OCI-LY7 (cell line): ENCODE data around the gene NCAPD2. TPM values are rescaled to one million over a fixed set of nuclear protein-coding genes. Genes with fewer than 3 reads are reported as not detected.
A peak's percentile ranks its signal among the peaks of the same experiment; 100 is the strongest.

ENCODE experiments used
- BruUV-seq: library from RNA; stranded (reverse); fragments of 400-500 nt; replicated peaks from 2 replicates; lab custom pipeline; 2021; lab: Mats Ljungman, UMichigan
- CTCF ChIA-PET: fragments of 300-600 bp; sonication (Branson Sonifier 250); formaldehyde crosslinking; loops from one replicate; lab custom pipeline; 2022; ENCODE audit warnings: antibody characterized with exemption; ENCODE audit not compliant: unreplicated experiment; lab: Charles Lee
- POLR2A ChIA-PET: fragments of 300-600 bp; sonication (Branson Sonifier 250); formaldehyde crosslinking; loops from one replicate; lab custom pipeline; 2022; ENCODE audit warnings: antibody characterized with exemption; lab: Charles Lee
- DNase-seq: peaks from one replicate; pipeline ENCODE4 v3.0.0-alpha.2; 2015; ENCODE audit warnings: low spot score
- H2AFZ ChIP-seq: fragments of 200-600 bp; sonication (generic), shearing (Covaris generic); 2 replicates; pipeline ENCODE4 v1.6.1; 2014; ENCODE audit warnings: mild to moderate bottlenecking, antibody characterized with exemption, low read length, moderate library complexity
- H3K27ac ChIP-seq: fragments of 200-600 bp; sonication (generic); 2 replicates; pipeline ENCODE4 v1.5.1; 2014; ENCODE audit warnings: mixed run types, low read depth, mild to moderate bottlenecking, moderate library complexity, low read length, inconsistent platforms; ENCODE audit not compliant: poor library complexity, severe bottlenecking
- H3K36me3 ChIP-seq: fragments of 200-600 bp; sonication (generic); 2 replicates; pipeline ENCODE4 v1.6.1; 2014; ENCODE audit warnings: mild to moderate bottlenecking, antibody characterized with exemption, low read length, moderate library complexity, mixed read lengths; ENCODE audit not compliant: insufficient read depth
- H3K4me1 ChIP-seq: fragments of 200-600 bp; sonication (generic); 2 replicates; pipeline ENCODE4 v1.5.1; 2014; ENCODE audit warnings: mild to moderate bottlenecking, low read length; ENCODE audit not compliant: insufficient read depth, poor library complexity, severe bottlenecking
- H3K4me2 ChIP-seq: fragments of 200-600 bp; sonication (generic); 2 replicates; pipeline ENCODE4 v1.6.1; 2014; ENCODE audit warnings: mild to moderate bottlenecking, low read length
- H3K4me3 ChIP-seq: fragments of 200-600 bp; sonication (generic); 2 replicates; pipeline ENCODE4 v1.5.1; 2014; ENCODE audit warnings: mild to moderate bottlenecking, low read depth, low read length; ENCODE audit not compliant: poor library complexity, severe bottlenecking
- H3K79me2 ChIP-seq: fragments of 200-600 bp; sonication (generic); 2 replicates; pipeline ENCODE4 v1.6.1; 2016; ENCODE audit warnings: low read depth, mild to moderate bottlenecking, low read length, moderate library complexity, mixed read lengths; ENCODE audit not compliant: insufficient read depth
- H3K9me2 ChIP-seq: fragments of 200-600 bp; sonication (generic); 2 replicates; pipeline ENCODE4 v1.6.1; 2016; ENCODE audit warnings: mild to moderate bottlenecking, low read length, mixed read lengths; ENCODE audit not compliant: insufficient read depth
- H3K9me3 ChIP-seq: fragments of 200-600 bp; sonication (generic); 2 replicates; pipeline ENCODE4 v1.6.1; 2014; ENCODE audit warnings: mild to moderate bottlenecking, mixed run types, low read length, mixed read lengths
- H4K20me1 ChIP-seq: fragments of 200-600 bp; sonication (generic); 2 replicates; pipeline ENCODE4 v1.6.1; 2014; ENCODE audit warnings: mild to moderate bottlenecking, antibody characterized with exemption, low read length, moderate library complexity, mixed read lengths; ENCODE audit not compliant: insufficient read depth
- CTCF ChIP-seq: fragments of 200-600 bp; sonication (generic); conservative IDR thresholded peaks from 2 replicates; pipeline ENCODE4 v1.5.1; 2014; ENCODE audit warnings: mild to moderate bottlenecking, antibody characterized with exemption, low read length, moderate library complexity, mixed read lengths
- EZH2phosphoT487 ChIP-seq: fragments of 200-600 bp; sonication (generic); IDR thresholded peaks from 2 replicates; pipeline ENCODE4 v1.6.1; 2018; ENCODE audit warnings: low read depth, borderline replicate concordance, mild to moderate bottlenecking, mixed run types, antibody characterized with exemption, low read length, moderate library complexity, mixed read lengths
- intact Hi-C: fragments of 100-400 bp; cut with micrococcal nuclease; formaldehyde crosslinking; loops from one replicate; pipeline ENCODE4 v1.10.0; 2022; ENCODE audit not compliant: unreplicated experiment
- total RNA-seq, 2 experiments: library from RNA; depleted of rRNA in 1 of 2; stranded (reverse); fragments of >200 nt in 1 of 2; shearing (Covaris generic) in 1 of 2; gene quantifications; 2 replicates each; pipeline ENCODE4 v1.2.3, GENCODE V29; 2014 to 2022

Gene NCAPD2
- total RNA-seq, 2 experiments from 2014 or later, result 157 to 225 TPM

- no peak overlapping the region for H2AFZ ChIP-seq
- POLR2A ChIA-PET, result interaction anchor here (1.0 kb wide), 1 partner anchor 8 kb away, joined by 3 read pairs; the partner anchor contains the start of gene GAPDH
- intact Hi-C loops, result no loop called here
- H3K4me2 ChIP-seq, result no peak overlapping the region
- H3K4me3 ChIP-seq, result no peak overlapping the region
- H3K9me2 ChIP-seq, result no peaks in the 10 kb centered on the region
- peaks cover 100% of the 10 kb centered on the region for H3K36me3 ChIP-seq
- no peaks in the 10 kb centered on the region for H3K79me2 ChIP-seq
- no peak overlapping the region for H3K27ac ChIP-seq
- DNase-seq, result no peak
- CTCF ChIA-PET, result no interaction called here
- H4K20me1 ChIP-seq, result no peaks in the 10 kb centered on the region
- H3K9me3 ChIP-seq, result no peaks in the 10 kb centered on the region
- no peaks in the 10 kb centered on the region for H3K4me1 ChIP-seq
- BruUV-seq, result TSS peak; percentile 42
- no peak for TF ChIP-seq EZH2phosphoT487
- TF ChIP-seq CTCF, result no peak
These were observed 32.3 kb downstream of the NCAPD2 start for GRCh38 chr12:6526201-6526600.

GRCh38 chr12:6526766-6527525 lies 33.0 kb downstream of the NCAPD2 start:
- Histone ChIP-seq H2AFZ (no peak overlapping the region), H3K4me3 (no peak overlapping the region), H3K4me2 (no peak overlapping the region), H3K9me2 (no peaks in the 10 kb centered on the region), H3K36me3 (peaks cover 99% of the 10 kb centered on the region), H3K4me1 (peaks cover 4% of the 10 kb centered on the region), H4K20me1 (no peaks in the 10 kb centered on the region), H3K9me3 (no peaks in the 10 kb centered on the region), H3K79me2 (peaks cover 3% of the 10 kb centered on the region; the same call in 1 of the 2 replicates), H3K27ac (no peak overlapping the region)
- no peak for DNase-seq
- no TSS peak for BruUV-seq
- intact Hi-C loops, result no loop called here
- no peak for TF ChIP-seq EZH2phosphoT487
- TF ChIP-seq CTCF, result no peak
- CTCF ChIA-PET, result no interaction called here
- POLR2A ChIA-PET, result interaction anchor here (1.0 kb wide), 1 partner anchor 8 kb away, joined by 3 read pairs; the partner anchor contains the start of gene GAPDH

GRCh38 chr12:6527711-6528110 lies 33.8 kb downstream of the NCAPD2 start:
- BruUV-seq, result no TSS peak

More at GRCh38 chr12:6527711-6528110, 33.8 kb downstream of the NCAPD2 start:
- intact Hi-C loops, result no loop called here
- peaks cover 99% of the 10 kb centered on the region for H3K36me3 ChIP-seq
- H4K20me1 ChIP-seq, result no peaks in the 10 kb centered on the region
- ChIA-PET CTCF (no interaction called here), POLR2A (interaction anchor here (0.5 kb wide), 1 partner anchor 57 kb away, joined by 3 read pairs; the partner anchor contains the start of gene VAMP1)
- no peaks in the 10 kb centered on the region for H3K9me3 ChIP-seq
- TF ChIP-seq EZH2phosphoT487, result no peak
- TF ChIP-seq CTCF, result no peak
- DNase-seq, result no peak
- no peak overlapping the region for H3K27ac ChIP-seq
- no peak overlapping the region for H3K4me3 ChIP-seq
- H3K9me2 ChIP-seq, result no peaks in the 10 kb centered on the region
- peaks cover 11% of the 10 kb centered on the region for H3K4me1 ChIP-seq
- peaks cover 10% of the 10 kb centered on the region; the same call in 1 of the 2 replicates for H3K79me2 ChIP-seq
- no peak overlapping the region for H3K4me2 ChIP-seq
- H2AFZ ChIP-seq, result no peak overlapping the region
